GM19240 (cell line): ENCODE measurements around the gene CGRRF1.

Experiments used
- DNase-seq: peaks from one replicate; pipeline ENCODE4 v3.0.0; 2011; ENCODE audit warnings: low spot score; ENCODE audit not compliant: insufficient read length

The CGRRF1 gene

GRCh38 chr14:54489318-54489683 lies 20.4 kb upstream of the CGRRF1 start:
- DNase-seq: no peak

GRCh38 chr14:54489731-54490444 lies 19.8 kb upstream of the CGRRF1 start:
- DNase-seq: no peak

- DNase-seq: no peak
Observed at GRCh38 chr14:54490445-54491175, 19.1 kb upstream of the CGRRF1 start.

- DNase-seq: no peak
Observed at GRCh38 chr14:54493293-54493692, 16.4 kb upstream of the CGRRF1 start.

- DNase-seq: no peak
Observed at GRCh38 chr14:54497224-54497623, 12.5 kb upstream of the CGRRF1 start.

GRCh38 chr14:54498095-54498531 lies 11.6 kb upstream of the CGRRF1 start:
- no peak for DNase-seq

- no peak for DNase-seq
Observed at GRCh38 chr14:54498579-54498978, 11.1 kb upstream of the CGRRF1 start.

- no peak for DNase-seq
Observed at GRCh38 chr14:54500744-54501143, 9.0 kb upstream of the CGRRF1 start.

GRCh38 chr14:54501480-54501879 lies 8.2 kb upstream of the CGRRF1 start:
- DNase-seq: no peak

GRCh38 chr14:54502602-54503001 lies 7.1 kb upstream of the CGRRF1 start:
- no peak for DNase-seq

GRCh38 chr14:54503486-54503885 lies 6.2 kb upstream of the CGRRF1 start:
- DNase-seq: no peak

GRCh38 chr14:54512393-54512792 lies 2.7 kb downstream of the CGRRF1 start:
- no peak for DNase-seq

GRCh38 chr14:54515670-54516069 lies 6.0 kb downstream of the CGRRF1 start:
- no peak for DNase-seq

GRCh38 chr14:54516709-54517108 lies 7.0 kb downstream of the CGRRF1 start:
- no peak for DNase-seq

- DNase-seq: no peak
Observed at GRCh38 chr14:54524410-54524809, 14.7 kb downstream of the CGRRF1 start.

GRCh38 chr14:54528973-54529372 lies 19.3 kb downstream of the CGRRF1 start:
- DNase-seq: no peak

GRCh38 chr14:54529811-54530210 lies 20.1 kb downstream of the CGRRF1 start:
- no peak for DNase-seq

GRCh38 chr14:54532111-54533012 lies 22.7 kb downstream of the CGRRF1 start:
- peak; percentile 14 for DNase-seq

GRCh38 chr14:54533100-54533499 lies 23.4 kb downstream of the CGRRF1 start:
- DNase-seq: no peak

- no peak for DNase-seq
Observed at GRCh38 chr14:54535126-54535525, 25.4 kb downstream of the CGRRF1 start.

GRCh38 chr14:54535646-54536045 lies 25.9 kb downstream of the CGRRF1 start:
- no peak for DNase-seq

GRCh38 chr14:54537651-54538050 lies 27.9 kb downstream of the CGRRF1 start:
- no peak for DNase-seq
